Heart left ventricle (tissue), 16 donors: ENCODE data around the gene MPO. TPM values are rescaled to one million over a fixed set of nuclear protein-coding genes. Genes with fewer than 3 reads are reported as not detected.

ENCODE experiments used
- ATAC-seq, 4 donors: fragments of 200-7000 bp; cut with Tn5 transposase; one replicate each; pipeline ENCODE4 v1.9.1; 2020 to 2022; ENCODE audit warnings: moderate library complexity in 4 of 4, mild to moderate bottlenecking in 3 of 4, moderate number of reproducible peaks in 1 of 4
- DNase-seq, 5 donors: peaks; one replicate each; pipeline ENCODE4 v3.0.0-alpha.2; 2020
- H3K27ac ChIP-seq, 12 donors: fragments of 200-600 bp; sonication (generic) in 4 of 12; one replicate each; pipeline versions ENCODE4 v1.5.0 to v1.8.0; 2016 to 2022; ENCODE audit warnings: mild to moderate bottlenecking in 2 of 12
- H3K27me3 ChIP-seq, 9 donors: fragments of 200-600 bp; sonication (generic) in 2 of 9; one replicate each; pipeline versions ENCODE4 v1.5.1 to v1.8.0; 2016 to 2022; ENCODE audit warnings: mild to moderate bottlenecking in 3 of 9
- H3K36me3 ChIP-seq, 9 donors: fragments of 200-600 bp; sonication (generic) in 2 of 9; one replicate each; pipeline versions ENCODE4 v1.5.0 to v1.8.0; 2018 to 2022; ENCODE audit warnings: mild to moderate bottlenecking in 2 of 9
- H3K4me1 ChIP-seq, 12 donors: fragments of 200-600 bp; sonication (generic) in 4 of 12; one replicate each; pipeline versions ENCODE4 v1.5.0 to v1.8.0; 2016 to 2022; ENCODE audit warnings: mild to moderate bottlenecking in 3 of 12
- H3K4me3 ChIP-seq, 12 donors: fragments of 200-600 bp; sonication (generic) in 4 of 12; one replicate each; pipeline versions ENCODE4 v1.5.0 to v1.8.0; 2017 to 2022; ENCODE audit warnings: mild to moderate bottlenecking in 9 of 12, moderate library complexity in 4 of 12
- H3K9me3 ChIP-seq, 12 donors: fragments of 200-600 bp; sonication (generic) in 4 of 12; one replicate each; pipeline versions ENCODE4 v1.5.0 to v1.8.0; 2016 to 2022; ENCODE audit warnings: mild to moderate bottlenecking in 1 of 12
- POLR2A ChIP-seq, 2 donors: fragments of 450-650 bp; IDR thresholded peaks; one replicate each; pipeline ENCODE4 v1.6.1; 2017; ENCODE audit warnings: antibody characterized with exemption in 2 of 2, mild to moderate bottlenecking in 2 of 2, moderate library complexity in 2 of 2
- WGBS, 4 donors: extraction: QIAGEN DNeasy Blood & Tissue Kit in 2 of 4; methylation state at CpG; one replicate each; pipeline versions ENCODE4 v1.1.5 to v1.1.7; 2013 to 2018; 5-methylcytosine and 5-hydroxymethylcytosine counted together
- intact Hi-C, 10 donors: fragments of 100-400 bp; cut with DNase I; formaldehyde crosslinking; loops; one replicate each; pipeline versions ENCODE4 v1.11.1 to v1.14.2; 2022
- polyA plus RNA-seq, 2 donors: library from polyadenylated mRNA; stranded (reverse); fragments of 200-250 nt; gene quantifications; one replicate each; pipeline ENCODE4 v1.2.3, GENCODE V29; 2013
- total RNA-seq, 9 donors: library from RNA; depleted of rRNA in 2 of 9; stranded (reverse); fragments of >200 nt in 2 of 9; fragmentation: NEBNext Ultra II Directional in 3 of 9; extraction: Animal tissue kit (Norgen Biotek cat#: 25700) in 3 of 9; gene quantifications; one replicate each; pipeline versions ENCODE4 v1.1.0 to v1.2.4, GENCODE V29; 2016 to 2023
- TF ChIP-seq, protein P1 (sequence below), 12 donors: fragments of 200-600 bp; sonication (generic) in 4 of 12; IDR thresholded peaks; one replicate each; pipeline versions ENCODE4 v1.5.0 to v1.8.0; 2018 to 2022; ENCODE audit warnings: antibody characterized with exemption in 12 of 12, mild to moderate bottlenecking in 5 of 12
- donor health status: ischemic (EF 13 %, LVEDD 7.1; RV severe dilation, severe dysfunction).
- donor health status: healthy with polysubstance abuse.
- donor health status: DM: no; HTN: yes; CAD: no.
- donor health status: DM: no; HTN: no; CAD: no.
- donor health status: ischemic (EF 25% LVEDD 6.9; RV normal size, moderate dysfunction).
- donor health status: ischemic (EF 25% LVEDD 5.7; RV mildly dilated, moderate dysfunction).
- donor health status: healthy.
- donor health status: DM: yes; HTN: yes; CAD: no.
- donor health status: ischemic (EF 35%, LVEDD 5.7; RV mildly dilated, moderate dysfunction).
- donor health status: nonischemic (EF 11% LVEDD 7.7; RV severe dilation, severe dysfunction).
- donor health status: DM: yes; HTN: yes; CAD: no.
- donor health status: PGD.
- donor health status: ischemic (EF 29% LVEDD 5.4; RV normal size, mild dysfunction).
- donor health status: nonischemic (EF 23%, LVEDD 6.1; RV moderate dilation, normal function).

MPO gene
- total and polyA plus RNA-seq, 11 donors: 0.11 to 2.8 (median 0.31) TPM; not detected in 4

DNA sequence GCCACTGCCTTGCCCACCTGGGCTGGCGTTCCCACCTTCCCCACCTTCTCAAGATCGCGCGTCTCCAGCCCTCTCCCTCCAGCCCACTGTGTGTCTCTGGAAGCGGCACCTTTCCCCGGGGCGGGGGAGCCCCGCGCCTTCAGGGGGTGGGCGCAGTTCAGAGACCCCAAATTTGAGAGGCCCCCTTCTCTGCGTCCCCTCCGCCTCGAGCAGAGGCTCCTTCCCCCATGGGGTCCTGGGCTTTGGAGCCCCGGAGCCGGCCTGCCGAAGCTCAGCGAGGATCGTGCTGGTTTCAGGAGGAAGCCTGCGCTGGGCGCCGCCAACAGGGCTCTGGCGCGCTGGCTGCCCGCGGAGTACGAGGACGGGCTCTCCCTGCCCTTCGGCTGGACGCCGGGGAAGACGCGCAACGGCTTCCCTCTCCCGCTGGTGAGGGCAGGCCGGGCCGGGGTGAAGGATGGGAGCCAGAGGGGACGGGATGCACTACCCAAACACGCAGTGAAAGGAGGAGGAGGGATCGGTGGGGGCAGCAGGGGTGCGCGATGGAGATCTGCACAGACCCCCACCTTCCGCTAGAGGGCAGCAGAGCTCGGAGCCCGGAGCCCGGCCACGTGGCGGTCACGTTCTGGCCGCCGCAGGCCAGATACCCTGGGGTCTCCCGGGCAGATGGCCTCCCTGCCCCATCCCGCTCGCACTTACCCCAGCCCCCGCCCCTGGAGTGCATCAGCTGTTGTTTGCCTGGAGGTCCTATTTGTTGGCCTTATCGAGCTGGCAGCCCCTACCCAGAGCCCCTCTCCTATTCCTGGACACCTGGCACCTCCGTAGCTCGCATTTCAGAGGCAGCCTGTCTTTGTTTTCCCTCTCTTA, 31.2 kb downstream of the MPO start:
- peaks cover 4 to 73% (median 22%) of the 10 kb centered on the region in 9 donors for H3K27me3 ChIP-seq
- H3K36me3 ChIP-seq: no peaks in the 10 kb centered on the region
- H3K27ac ChIP-seq: no peak overlapping the region
- peaks cover 4 to 11% (median 6%) of the 10 kb centered on the region in 12 donors for H3K4me1 ChIP-seq
- DNase-seq (peak; percentile 59 to 88 (median 66)), ATAC-seq (peak; percentile 67 to 93 (median 88))
- TF ChIP-seq POLR2A (IDR thresholded peaks at IDR 0.05): no peak
- TF ChIP-seq, protein P1, sequence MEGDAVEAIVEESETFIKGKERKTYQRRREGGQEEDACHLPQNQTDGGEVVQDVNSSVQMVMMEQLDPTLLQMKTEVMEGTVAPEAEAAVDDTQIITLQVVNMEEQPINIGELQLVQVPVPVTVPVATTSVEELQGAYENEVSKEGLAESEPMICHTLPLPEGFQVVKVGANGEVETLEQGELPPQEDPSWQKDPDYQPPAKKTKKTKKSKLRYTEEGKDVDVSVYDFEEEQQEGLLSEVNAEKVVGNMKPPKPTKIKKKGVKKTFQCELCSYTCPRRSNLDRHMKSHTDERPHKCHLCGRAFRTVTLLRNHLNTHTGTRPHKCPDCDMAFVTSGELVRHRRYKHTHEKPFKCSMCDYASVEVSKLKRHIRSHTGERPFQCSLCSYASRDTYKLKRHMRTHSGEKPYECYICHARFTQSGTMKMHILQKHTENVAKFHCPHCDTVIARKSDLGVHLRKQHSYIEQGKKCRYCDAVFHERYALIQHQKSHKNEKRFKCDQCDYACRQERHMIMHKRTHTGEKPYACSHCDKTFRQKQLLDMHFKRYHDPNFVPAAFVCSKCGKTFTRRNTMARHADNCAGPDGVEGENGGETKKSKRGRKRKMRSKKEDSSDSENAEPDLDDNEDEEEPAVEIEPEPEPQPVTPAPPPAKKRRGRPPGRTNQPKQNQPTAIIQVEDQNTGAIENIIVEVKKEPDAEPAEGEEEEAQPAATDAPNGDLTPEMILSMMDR (IDR thresholded peaks at IDR 0.05): peak; percentile 90 to 98 (median 92)
- WGBS, 4 donors: 5 to 9% (median 6%) methylated on average over 15 to 57 of the region's 57 CpGs
- intact Hi-C loops: loop anchor here in 3 of 10 donors (5.0 to 10.0 kb wide), 4 partner anchors 165 to 198 kb away; partner anchors contain the start of gene RNF43 (in 2 of the 3)
- no peaks in the 10 kb centered on the region for H3K9me3 ChIP-seq
- peak overlapping the region; percentile 6 to 66 (median 48) for H3K4me3 ChIP-seq

DNA sequence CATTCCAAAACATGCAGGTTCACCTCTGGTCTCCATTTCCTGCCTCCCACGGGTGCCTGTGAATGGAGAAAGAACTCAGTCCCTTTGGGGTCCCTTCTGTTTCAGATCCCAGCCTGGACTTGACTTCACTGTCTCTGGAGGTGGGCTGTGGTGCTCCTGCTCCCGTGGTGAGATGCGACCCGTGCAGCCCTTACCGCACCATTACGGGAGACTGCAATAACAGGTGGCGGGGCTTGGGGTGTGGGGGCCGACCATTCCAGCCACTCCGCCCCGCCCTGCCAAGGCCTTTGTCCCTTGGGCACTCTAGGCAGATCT, 31.8 kb downstream of the MPO start:
- H3K9me3 ChIP-seq: no peaks in the 10 kb centered on the region
- TF ChIP-seq, protein P1 (IDR thresholded peaks at IDR 0.05): no peak
- no peak for TF ChIP-seq POLR2A (IDR thresholded peaks at IDR 0.05)
- H3K4me1 ChIP-seq: peaks cover 4 to 11% (median 6%) of the 10 kb centered on the region in 12 donors
- H3K27me3 ChIP-seq: peaks cover 4 to 72% (median 22%) of the 10 kb centered on the region in 9 donors
- H3K36me3 ChIP-seq: no peaks in the 10 kb centered on the region
- WGBS, 4 donors: 15 to 21% (median 17%) methylated on average over 4 to 10 of the region's 10 CpGs
- intact Hi-C loops: loop anchor here in 2 of 10 donors (5.0 to 10.0 kb wide), 3 partner anchors 166 to 198 kb away; partner anchors contain the start of gene RNF43 (in 2 of the 2)
- H3K27ac ChIP-seq: no peak overlapping the region
- no peak for DNase-seq
- peak overlapping the region in 8 of 12 donors; percentile 6 to 66 (median 46) for H3K4me3 ChIP-seq
- ATAC-seq: no peak

DNA sequence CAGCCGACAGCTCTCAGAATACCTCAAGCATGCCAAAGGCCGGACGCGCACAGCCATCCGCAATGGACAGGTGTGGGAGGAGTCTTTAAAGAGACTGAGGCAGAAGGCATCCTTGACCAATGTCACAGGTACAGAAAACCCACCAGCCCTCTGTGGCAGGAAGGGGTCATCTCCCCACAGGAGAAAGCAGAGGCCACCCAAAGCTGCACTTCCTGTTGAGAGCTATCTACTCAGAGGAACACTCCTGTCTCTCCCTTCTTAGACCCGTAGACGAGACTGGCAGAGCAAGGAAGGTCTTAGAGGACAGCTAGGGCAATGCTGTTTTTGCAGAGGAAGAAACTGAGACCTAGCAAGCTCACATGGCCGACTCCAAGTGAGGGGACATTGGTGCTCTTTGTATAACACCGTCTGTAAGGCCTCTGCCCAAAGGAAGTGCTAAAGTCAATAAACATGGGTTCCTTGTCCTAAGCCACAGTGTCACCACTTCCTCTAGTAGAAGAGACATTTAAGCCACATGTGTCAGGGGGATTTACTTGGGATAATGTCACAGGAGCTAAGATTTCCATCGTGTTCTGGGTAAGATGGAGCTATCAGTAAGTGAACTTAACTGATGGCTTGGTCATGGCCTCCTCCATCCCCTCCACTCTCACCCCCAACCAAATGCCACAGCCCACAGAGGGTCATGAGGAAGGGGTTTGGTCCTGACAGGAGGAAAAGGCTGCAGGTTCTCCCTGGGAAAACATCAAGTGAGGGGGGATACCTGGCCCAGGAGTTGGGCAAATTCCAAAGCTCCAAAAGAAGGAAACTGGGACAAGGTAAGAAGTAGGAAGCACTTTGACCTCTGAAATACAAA, 33.0 kb downstream of the MPO start:
- TF ChIP-seq, protein P1 (IDR thresholded peaks at IDR 0.05): no peak
- no peak for TF ChIP-seq POLR2A (IDR thresholded peaks at IDR 0.05)

More for the DNA sequence above, 33.0 kb downstream of the MPO start:
- peaks cover 4 to 77% (median 29%) of the 10 kb centered on the region in 9 donors for H3K27me3 ChIP-seq
- no peaks in the 10 kb centered on the region for H3K36me3 ChIP-seq
- no peak overlapping the region for H3K4me3 ChIP-seq
- no peaks in the 10 kb centered on the region for H3K9me3 ChIP-seq
- intact Hi-C loops: loop anchor here in 2 of 10 donors (5.0 to 10.0 kb wide), 3 partner anchors 167 to 200 kb away; partner anchors contain the start of gene RNF43 (in 2 of the 2)
- ATAC-seq: no peak
- 68 to 74% (median 72%) methylated on average over 9 to 10 of the region's 10 CpGs for WGBS, 4 donors
- peaks cover 4 to 11% (median 6%) of the 10 kb centered on the region in 12 donors for H3K4me1 ChIP-seq
- no peak overlapping the region for H3K27ac ChIP-seq
- no peak for DNase-seq
